ENCODE measurements around the gene SSTR5.

The SSTR5 gene

GRCh38 chr16:1099189-1100083 lies 26.9 kb downstream of the SSTR5 start:
- no peak for TF ChIP-seq POLR2A (IDR thresholded peaks at IDR 0.05; ENCODE audit: low read length)
- no peak for TF ChIP-seq GATA1 (IDR thresholded peaks at IDR 0.05; ENCODE audit: low read depth, low read length)
- no peak for DNase-seq

DNA sequence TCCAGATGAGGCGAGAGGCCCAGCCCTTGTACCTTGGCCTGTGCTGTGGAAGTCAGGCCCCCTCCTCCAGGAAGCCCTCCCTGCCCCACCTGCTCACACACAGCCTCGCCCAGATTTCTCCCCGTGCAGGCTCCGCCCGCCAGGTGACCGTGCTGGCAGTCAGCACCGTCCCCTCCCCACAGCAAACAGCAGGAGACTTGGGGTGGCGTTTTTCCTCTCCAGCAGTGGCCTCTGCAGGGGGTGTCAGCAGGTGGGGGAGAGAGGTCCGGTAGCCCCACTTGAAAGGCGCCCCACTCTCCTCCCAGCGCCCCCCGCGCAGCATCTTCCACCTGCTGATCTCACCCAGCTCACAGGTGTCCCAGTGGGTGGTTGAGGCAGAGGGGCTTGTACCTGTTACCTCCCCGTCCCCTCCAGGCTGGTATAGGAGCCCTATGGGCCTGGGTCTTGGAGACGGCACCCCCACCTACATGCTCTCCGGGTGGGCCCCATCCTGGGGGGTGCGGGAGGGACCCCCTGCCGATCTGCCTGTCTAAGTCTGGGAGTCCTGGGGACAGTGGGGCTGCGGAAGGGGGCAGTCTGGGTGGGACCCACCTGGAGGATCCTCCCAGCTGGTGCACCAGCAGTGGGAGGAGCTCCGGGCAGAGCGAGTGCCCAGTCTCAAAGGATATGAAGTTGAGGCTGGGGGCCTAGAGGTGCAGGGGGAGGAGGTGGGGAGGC lies 27.7 kb downstream of the SSTR5 start:
- no peak for TF ChIP-seq POLR2A (IDR thresholded peaks at IDR 0.05; ENCODE audit: low read length)
- no peak for TF ChIP-seq GATA1 (IDR thresholded peaks at IDR 0.05; ENCODE audit: low read depth, low read length)
- DNase-seq = no peak

- TF ChIP-seq POLR2A (IDR thresholded peaks at IDR 0.05; ENCODE audit: low read length) (no peak), GATA1 (IDR thresholded peaks at IDR 0.05; ENCODE audit: low read depth, low read length) (no peak)
- DNase-seq = no peak
Observed at GRCh38 chr16:1101133-1101532, 28.6 kb downstream of the SSTR5 start.

- DNase-seq = no peak
- no peak for TF ChIP-seq POLR2A (IDR thresholded peaks at IDR 0.05; ENCODE audit: low read length)
- no peak for TF ChIP-seq GATA1 (IDR thresholded peaks at IDR 0.05; ENCODE audit: low read depth, low read length)
Observed at GRCh38 chr16:1101573-1102332, 29.2 kb downstream of the SSTR5 start.

GRCh38 chr16:1102333-1102700 lies 29.8 kb downstream of the SSTR5 start:
- no peak for DNase-seq
- no peak for TF ChIP-seq GATA1 (IDR thresholded peaks at IDR 0.05; ENCODE audit: low read depth, low read length)
- no peak for TF ChIP-seq POLR2A (IDR thresholded peaks at IDR 0.05; ENCODE audit: low read length)

GRCh38 chr16:1102921-1103635 lies 30.5 kb downstream of the SSTR5 start:
- TF ChIP-seq POLR2A (IDR thresholded peaks at IDR 0.05; ENCODE audit: low read length) = no peak
- no peak for TF ChIP-seq GATA1 (IDR thresholded peaks at IDR 0.05; ENCODE audit: low read depth, low read length)
- peak; percentile 48 to 75 for DNase-seq

GRCh38 chr16:1103636-1103980 lies 31.1 kb downstream of the SSTR5 start:
- DNase-seq = no peak
- TF ChIP-seq POLR2A (IDR thresholded peaks at IDR 0.05; ENCODE audit: low read length) = no peak
- no peak for TF ChIP-seq GATA1 (IDR thresholded peaks at IDR 0.05; ENCODE audit: low read depth, low read length)

GRCh38 chr16:1105888-1106620 lies 33.5 kb downstream of the SSTR5 start:
- DNase-seq = peak; percentile 23 to 43
- TF ChIP-seq GATA1 (IDR thresholded peaks at IDR 0.05; ENCODE audit: low read depth, low read length) = no peak
- no peak for TF ChIP-seq POLR2A (IDR thresholded peaks at IDR 0.05; ENCODE audit: low read length)

DNA sequence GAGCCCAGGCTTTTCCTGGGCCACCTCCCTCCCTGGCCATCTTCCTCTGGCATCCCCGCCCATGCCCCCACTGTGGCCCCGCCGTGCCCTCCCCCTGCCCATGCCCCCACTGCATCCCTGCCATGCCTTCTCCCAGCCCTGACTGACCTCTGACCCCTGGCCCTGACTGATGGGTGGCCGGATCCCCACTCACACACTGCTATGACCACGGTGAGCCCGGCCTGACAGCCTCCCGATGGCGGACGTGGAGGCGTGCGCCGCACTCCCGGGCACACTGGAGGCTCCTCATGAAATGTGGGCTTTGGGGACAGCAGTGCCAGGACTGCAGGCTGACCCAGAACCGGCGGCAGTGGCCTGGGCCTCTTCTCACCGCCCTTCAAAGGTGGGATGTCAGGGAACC lies 34.1 kb downstream of the SSTR5 start:
- TF ChIP-seq POLR2A (IDR thresholded peaks at IDR 0.05; ENCODE audit: low read length) (no peak), GATA1 (IDR thresholded peaks at IDR 0.05; ENCODE audit: low read depth, low read length) (no peak)
- no peak for DNase-seq

GRCh38 chr16:1107141-1107540 lies 34.6 kb downstream of the SSTR5 start:
- no peak for DNase-seq
- no peak for TF ChIP-seq POLR2A (IDR thresholded peaks at IDR 0.05; ENCODE audit: low read length)
- no peak for TF ChIP-seq GATA1 (IDR thresholded peaks at IDR 0.05; ENCODE audit: low read depth, low read length)

GRCh38 chr16:1107731-1108130 lies 35.2 kb downstream of the SSTR5 start:
- no peak for TF ChIP-seq POLR2A (IDR thresholded peaks at IDR 0.05; ENCODE audit: low read length)
- no peak for TF ChIP-seq GATA1 (IDR thresholded peaks at IDR 0.05; ENCODE audit: low read depth, low read length)
- DNase-seq = no peak

- TF ChIP-seq POLR2A (IDR thresholded peaks at IDR 0.05; ENCODE audit: low read length) (no peak), GATA1 (IDR thresholded peaks at IDR 0.05; ENCODE audit: low read depth, low read length) (no peak)
Observed at GRCh38 chr16:1108299-1109252, 36.0 kb downstream of the SSTR5 start.

More at GRCh38 chr16:1108299-1109252, 36.0 kb downstream of the SSTR5 start:
- DNase-seq = no peak

Data from erythroblast (primary cell).